Measurements from ENCODE around the gene MED12L.

The MED12L gene

GRCh38 chr3:151182349-151183079 lies 97.0 kb downstream of the MED12L start:
- DNase-seq: no peak

- no peak for DNase-seq
Observed at GRCh38 chr3:151183265-151183671, 97.8 kb downstream of the MED12L start.

- no peak for DNase-seq
Observed at GRCh38 chr3:151191095-151191494, 105.6 kb downstream of the MED12L start.

- DNase-seq: no peak
Observed at GRCh38 chr3:151192545-151192944, 107.1 kb downstream of the MED12L start.

- DNase-seq: no peak
Observed at GRCh38 chr3:151195826-151196225, 110.4 kb downstream of the MED12L start.

- DNase-seq: no peak
Observed at GRCh38 chr3:151196434-151196833, 111.0 kb downstream of the MED12L start.

- no peak for DNase-seq
Observed at GRCh38 chr3:151197228-151197627, 111.8 kb downstream of the MED12L start.

GRCh38 chr3:151197981-151198767 lies 112.7 kb downstream of the MED12L start:
- DNase-seq: no peak

- no peak for DNase-seq
Observed at GRCh38 chr3:151198849-151199248, 113.4 kb downstream of the MED12L start.

GRCh38 chr3:151199554-151200438 lies 114.3 kb downstream of the MED12L start:
- no peak for DNase-seq

- no peak for DNase-seq
Observed at GRCh38 chr3:151200586-151200985, 115.1 kb downstream of the MED12L start.

GRCh38 chr3:151201051-151201730 lies 115.7 kb downstream of the MED12L start:
- DNase-seq: no peak

- no peak for DNase-seq
Observed at GRCh38 chr3:151203051-151203420, 117.6 kb downstream of the MED12L start, which contains the start of gene GPR171. TSS of gene GPR171 (minus strand) at chr3:151203216. CDS start at chr3:151199386, 3,830 bp downstream.

GRCh38 chr3:151204530-151205402 lies 119.3 kb downstream of the MED12L start:
- DNase-seq: no peak

GRCh38 chr3:151205482-151205881 lies 120.0 kb downstream of the MED12L start:
- no peak for DNase-seq

GRCh38 chr3:151206201-151206600 lies 120.7 kb downstream of the MED12L start:
- DNase-seq: no peak

GRCh38 chr3:151209654-151210053 lies 124.2 kb downstream of the MED12L start:
- DNase-seq: no peak

- DNase-seq: peak; percentile 6
Observed at GRCh38 chr3:151210676-151211381, 125.4 kb downstream of the MED12L start.

GRCh38 chr3:151213151-151213550 lies 127.7 kb downstream of the MED12L start:
- DNase-seq: no peak

GRCh38 chr3:151213881-151214280 lies 128.4 kb downstream of the MED12L start:
- DNase-seq: no peak

GRCh38 chr3:151214459-151214858 lies 129.0 kb downstream of the MED12L start:
- no peak for DNase-seq
